Peyer's patch (tissue), 4 donors: ENCODE results near the gene KCNC2.

ENCODE experiments used
- POLR2A ChIP-seq, 2 donors: fragments of 450-650 bp; IDR thresholded peaks; one replicate each; pipeline ENCODE4 v1.5.1; 2017; ENCODE audit warnings: antibody characterized with exemption in 2 of 2, mild to moderate bottlenecking in 2 of 2, moderate library complexity in 2 of 2
- TF ChIP-seq, protein P1 (sequence below), 6 experiments: fragments of 450-650 bp in 4 of 6; fragments of 200-600 bp in 2 of 6; sonication (generic) in 1 of 6; IDR thresholded peaks; one replicate each; pipeline ENCODE4 v1.5.1; 2017 to 2019; ENCODE audit warnings: antibody characterized with exemption in 6 of 6, mild to moderate bottlenecking in 3 of 6, moderate library complexity in 1 of 6

- TF ChIP-seq POLR2A (IDR thresholded peaks at IDR 0.05): no peak
- TF ChIP-seq, protein P1, sequence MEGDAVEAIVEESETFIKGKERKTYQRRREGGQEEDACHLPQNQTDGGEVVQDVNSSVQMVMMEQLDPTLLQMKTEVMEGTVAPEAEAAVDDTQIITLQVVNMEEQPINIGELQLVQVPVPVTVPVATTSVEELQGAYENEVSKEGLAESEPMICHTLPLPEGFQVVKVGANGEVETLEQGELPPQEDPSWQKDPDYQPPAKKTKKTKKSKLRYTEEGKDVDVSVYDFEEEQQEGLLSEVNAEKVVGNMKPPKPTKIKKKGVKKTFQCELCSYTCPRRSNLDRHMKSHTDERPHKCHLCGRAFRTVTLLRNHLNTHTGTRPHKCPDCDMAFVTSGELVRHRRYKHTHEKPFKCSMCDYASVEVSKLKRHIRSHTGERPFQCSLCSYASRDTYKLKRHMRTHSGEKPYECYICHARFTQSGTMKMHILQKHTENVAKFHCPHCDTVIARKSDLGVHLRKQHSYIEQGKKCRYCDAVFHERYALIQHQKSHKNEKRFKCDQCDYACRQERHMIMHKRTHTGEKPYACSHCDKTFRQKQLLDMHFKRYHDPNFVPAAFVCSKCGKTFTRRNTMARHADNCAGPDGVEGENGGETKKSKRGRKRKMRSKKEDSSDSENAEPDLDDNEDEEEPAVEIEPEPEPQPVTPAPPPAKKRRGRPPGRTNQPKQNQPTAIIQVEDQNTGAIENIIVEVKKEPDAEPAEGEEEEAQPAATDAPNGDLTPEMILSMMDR (IDR thresholded peaks at IDR 0.05): no peak
These were observed 4.1 kb downstream of the KCNC2 start for GRCh38 chr12:75205558-75205957.
